HG03520 (cell line): Measurements from ENCODE around the gene CDX1.

ENCODE experiments used
- ATAC-seq: cut with Tn5 transposase; IDR thresholded peaks from one replicate; pipeline ENCODE4 v1.9.1; 2021; ENCODE audit warnings: mild to moderate bottlenecking, moderate library complexity; ENCODE audit not compliant: unreplicated experiment

The CDX1 gene

DNA sequence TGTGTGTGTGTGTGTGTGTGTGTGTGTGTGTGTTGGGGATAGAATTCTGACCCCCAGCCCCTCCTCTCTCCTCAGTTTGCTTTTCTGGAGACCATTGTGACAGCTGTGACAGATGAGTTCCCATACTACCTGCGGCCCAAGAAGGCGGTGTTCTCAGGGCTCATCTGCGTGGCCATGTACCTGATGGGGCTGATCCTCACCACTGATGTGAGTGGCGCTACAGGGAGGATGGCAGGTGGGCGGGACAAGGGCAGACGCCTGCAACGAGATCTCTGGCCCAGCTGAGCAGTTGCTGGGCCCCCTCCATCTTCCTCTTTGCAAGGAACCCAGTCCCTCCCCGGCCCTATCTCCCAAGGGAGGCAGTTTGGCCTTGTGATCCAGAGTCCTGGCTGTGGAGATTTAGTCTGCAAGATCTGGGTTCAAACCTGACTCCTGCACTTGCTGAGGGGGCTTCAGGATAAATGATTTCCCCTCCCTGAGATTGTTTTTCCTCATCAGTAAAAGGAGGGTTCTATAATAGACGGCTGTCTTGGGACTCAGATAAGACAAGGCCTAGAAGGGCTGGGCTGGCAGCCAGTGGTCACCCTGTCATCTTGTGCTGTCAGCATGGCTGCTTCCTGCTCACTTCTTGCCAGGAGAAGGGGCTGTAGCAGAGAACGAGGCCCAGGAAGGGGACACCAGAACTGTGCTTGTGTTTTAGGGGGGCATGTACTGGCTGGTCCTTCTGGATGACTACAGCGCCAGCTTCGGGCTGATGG, 37.4 kb downstream of the CDX1 start:
- ATAC-seq = no peak

DNA sequence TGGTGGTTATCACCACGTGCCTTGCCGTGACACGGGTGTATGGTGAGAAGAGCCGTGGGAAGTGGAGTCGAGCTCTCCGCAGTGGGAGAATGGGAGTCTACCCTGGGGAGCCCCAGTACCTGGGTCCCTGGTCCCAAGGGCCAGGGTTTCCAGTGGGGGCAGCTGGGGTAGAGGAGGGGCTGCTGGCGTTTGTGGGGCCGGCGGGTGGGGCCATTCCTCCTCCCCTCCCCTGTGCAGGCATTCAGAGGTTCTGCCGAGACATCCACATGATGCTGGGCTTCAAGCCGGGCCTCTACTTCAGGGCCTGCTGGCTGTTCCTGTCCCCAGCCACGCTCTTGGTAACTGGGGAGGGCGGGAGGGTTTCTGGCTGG, 38.0 kb downstream of the CDX1 start:
- no peak for ATAC-seq

DNA sequence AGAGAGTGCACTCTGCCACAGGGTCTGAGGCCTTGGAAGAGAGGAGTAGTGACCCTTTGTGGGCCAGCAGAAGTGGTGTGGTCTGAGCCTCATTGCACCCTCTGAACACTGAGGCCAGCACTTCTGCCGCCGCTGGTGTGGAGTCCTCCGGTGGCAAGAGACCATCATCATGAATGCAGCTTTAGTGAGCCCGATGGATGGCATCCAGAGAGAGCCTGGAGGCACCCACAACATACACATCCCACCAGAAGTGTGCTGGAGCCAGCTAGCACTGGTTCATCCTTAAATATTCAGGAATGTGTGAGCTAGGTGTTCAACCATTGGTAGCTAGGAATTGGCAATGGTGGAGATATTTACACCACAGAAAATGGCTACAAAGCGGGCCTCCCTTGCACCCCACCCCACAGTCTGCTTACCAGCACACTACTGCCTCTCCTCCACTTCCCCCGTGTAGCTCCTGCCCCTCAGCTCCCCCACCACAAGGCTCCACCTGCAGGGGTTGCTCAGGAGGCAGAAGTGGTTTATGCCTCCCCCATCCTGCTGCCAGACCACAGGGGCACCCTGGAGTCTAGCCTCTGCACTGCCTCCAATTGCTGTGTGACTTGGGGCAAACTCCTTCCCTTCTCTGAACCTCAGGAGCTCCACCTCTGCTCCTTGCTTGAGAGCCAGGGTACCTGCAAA, 39.7 kb downstream of the CDX1 start:
- ATAC-seq = no peak

- ATAC-seq = no peak
Observed at GRCh38 chr5:150206779-150207115, 40.2 kb downstream of the CDX1 start.

- no peak for ATAC-seq
Observed at GRCh38 chr5:150208187-150209098, 41.9 kb downstream of the CDX1 start.

DNA sequence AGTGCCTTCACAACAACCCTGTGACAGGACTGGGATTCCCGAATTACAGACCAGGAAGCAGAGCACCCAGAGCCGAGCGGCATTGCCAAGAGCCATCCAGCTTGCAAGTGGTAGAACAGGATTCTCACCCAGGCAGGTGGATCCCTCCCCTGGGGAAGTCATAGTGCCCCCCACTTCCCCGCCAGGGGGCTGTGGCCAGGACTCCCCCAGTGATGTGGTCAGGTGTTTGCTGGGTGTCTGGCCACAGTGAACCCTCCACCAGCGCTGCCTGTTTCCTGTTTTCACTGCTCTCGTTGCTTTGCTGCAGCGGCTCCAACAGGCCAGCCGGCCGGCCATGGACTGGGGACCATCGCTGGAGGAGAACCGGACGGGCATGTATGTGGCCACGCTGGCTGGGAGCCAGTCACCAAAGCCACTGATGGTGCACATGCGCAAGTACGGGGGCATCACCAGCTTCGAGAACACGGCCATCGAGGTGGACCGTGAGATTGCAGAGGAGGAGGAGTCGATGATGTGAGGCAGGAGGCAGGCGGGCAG, 42.6 kb downstream of the CDX1 start:
- no peak for ATAC-seq

GRCh38 chr5:150210644-150211043, 44.1 kb downstream of the CDX1 start:
- ATAC-seq = no peak

DNA sequence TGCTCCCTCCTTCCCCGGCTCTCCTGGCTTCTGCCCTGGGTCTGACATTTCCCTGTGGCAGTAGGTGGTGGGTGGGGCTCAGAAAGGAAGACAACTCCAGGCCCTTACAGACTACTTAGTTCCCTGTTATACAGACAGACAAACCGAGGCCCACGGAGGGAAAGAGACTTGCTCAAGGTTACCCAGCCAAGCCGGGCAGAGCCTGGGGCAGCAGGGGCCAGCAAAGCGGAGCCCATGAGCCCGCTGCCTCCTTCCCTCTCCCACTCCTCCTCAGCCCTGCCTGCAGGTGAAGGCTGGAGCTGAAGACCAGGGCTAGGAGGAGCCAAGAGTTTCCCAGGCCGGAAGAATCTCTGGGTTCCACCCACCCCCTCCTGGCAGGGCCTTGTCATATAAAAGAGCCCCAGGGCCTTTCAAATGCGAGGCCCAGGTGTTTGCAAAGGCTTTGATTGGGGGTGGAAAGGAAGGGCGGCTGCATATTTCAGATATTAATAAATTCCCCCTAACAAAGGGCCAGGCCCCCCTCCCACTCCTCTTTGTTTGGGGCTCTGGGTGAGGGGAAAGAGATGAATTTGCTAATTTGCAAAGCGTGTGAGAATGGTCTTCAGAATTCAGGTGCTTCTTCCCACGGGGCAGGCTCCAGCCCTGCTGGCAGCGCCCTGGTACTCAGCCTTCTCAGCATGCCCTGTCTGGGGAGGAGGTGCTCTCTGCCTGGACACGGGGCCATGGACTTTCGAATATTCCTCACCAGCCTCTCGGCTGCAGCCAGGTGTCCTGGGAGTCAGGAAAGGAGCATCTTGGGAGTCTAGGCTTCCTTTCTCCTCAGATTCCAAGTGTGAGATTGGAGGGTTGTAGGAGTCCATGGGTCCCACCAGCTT, 44.8 kb downstream of the CDX1 start:
- ATAC-seq = no peak

DNA sequence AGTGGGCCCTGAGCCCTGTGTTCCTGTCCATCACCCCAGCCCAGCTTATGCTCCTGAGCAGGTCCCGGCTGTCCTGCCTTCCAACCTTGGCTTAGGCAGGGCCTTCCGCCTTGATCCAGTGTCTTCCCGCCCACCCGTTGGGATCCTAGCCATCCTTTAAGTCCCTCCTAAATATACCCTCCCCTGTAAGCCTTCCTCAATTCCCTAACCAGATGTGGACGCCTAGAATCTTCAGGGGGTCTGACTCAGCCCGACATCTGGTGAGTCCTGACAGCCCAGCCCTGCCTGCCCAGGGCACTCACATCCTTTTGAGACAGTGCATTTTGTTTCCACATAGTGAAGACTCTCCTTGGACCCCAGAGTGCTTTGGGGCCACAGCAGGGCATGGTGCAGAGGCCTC, 47.0 kb downstream of the CDX1 start:
- no peak for ATAC-seq

DNA sequence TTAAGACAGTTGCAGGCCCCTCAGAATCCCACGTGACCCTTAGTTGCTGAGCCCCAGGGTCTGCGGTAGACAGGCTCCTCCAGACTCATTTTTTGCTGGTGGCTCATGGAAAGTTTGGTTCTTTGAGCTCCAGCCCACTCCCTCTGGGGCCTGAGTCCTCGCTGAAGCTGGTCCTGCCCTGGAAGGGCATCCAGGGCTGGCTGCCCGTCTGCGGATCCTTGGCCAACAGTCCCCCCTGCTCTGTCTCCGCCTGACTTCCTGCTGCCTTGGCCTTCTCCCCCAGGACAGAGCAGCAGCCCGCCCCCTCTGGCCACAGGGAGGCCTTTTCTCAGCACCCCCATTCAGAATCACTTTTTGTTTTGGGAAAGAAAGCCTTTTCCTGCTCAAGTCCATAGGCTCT, 47.7 kb downstream of the CDX1 start:
- ATAC-seq = no peak

GRCh38 chr5:150215979-150216944, 49.7 kb downstream of the CDX1 start:
- no peak for ATAC-seq

DNA sequence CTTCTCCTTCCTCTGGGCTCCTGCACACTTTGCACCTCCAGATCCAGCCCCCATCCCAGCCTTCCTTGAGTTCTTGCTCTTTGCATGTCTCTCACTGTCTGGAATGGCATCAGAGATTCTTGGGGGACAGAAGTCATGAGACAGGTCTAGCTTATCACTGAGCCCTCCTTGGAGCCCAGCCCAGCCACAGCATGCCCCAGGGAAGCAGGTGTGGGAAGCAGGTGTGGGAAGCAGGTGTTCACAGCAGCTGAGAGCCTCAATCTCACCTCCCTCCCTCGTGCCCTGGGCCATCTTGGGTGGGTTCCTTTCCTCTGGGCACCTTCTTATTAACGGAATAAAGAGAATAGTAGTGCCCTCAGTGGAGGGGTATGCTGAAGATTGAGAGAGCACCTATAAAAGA, 50.5 kb downstream of the CDX1 start:
- no peak for ATAC-seq

DNA sequence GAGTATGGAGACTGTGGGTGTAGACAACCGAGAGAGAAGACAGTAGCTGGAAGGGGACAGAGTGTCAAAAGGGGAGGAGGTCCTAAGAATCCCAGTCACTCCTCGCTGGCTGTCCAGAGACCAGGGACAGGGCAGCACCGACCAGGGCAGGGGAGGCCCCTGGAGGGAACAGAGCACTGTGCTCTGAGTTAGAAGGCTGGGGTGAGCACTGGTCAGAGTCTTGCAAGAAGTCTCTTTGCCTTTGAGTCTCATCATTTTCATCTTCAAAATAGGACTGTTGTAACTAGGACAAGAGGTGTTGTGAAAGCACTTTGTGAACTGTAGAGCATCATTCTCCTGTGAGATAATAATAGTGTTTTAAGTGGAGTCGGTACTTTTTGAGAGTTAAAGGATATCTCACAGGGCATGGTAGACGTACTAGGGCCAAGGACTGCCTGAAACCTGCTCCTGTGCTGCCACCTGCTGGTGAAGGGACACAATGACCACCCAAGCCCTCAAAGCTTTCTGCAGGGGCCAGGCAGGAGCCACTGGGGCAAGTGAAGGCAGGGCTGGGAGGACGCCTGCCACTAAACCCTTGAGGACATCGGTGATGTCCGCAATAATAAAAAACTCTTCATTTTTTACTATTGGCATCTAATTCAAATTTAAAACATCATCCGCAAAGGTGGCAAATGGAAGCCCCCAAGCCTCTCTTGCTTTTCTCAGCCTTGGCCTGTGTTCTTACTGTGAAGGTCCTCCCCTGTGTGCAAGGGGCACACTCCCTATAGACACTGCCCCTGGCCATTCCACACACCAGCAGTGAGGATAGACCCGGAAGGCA, 51.5 kb downstream of the CDX1 start:
- ATAC-seq = peak; percentile 71

DNA sequence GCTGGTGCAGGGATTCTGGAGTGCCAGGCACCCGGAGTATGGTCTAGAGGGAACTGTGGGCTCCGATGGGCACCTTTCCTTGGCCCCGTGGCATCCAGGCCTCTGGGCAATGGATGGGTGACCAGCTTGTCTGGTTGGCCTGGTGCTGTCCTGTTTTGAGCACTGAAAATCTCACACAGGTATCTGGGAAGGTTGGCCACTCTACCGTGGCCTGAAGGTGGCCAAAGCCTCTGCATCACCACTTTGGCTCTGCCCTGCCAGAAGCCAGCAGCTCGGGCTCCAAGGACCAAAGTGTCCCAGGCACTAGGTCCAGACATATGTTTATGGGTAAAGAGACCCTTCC, 52.1 kb downstream of the CDX1 start:
- ATAC-seq = no peak

DNA sequence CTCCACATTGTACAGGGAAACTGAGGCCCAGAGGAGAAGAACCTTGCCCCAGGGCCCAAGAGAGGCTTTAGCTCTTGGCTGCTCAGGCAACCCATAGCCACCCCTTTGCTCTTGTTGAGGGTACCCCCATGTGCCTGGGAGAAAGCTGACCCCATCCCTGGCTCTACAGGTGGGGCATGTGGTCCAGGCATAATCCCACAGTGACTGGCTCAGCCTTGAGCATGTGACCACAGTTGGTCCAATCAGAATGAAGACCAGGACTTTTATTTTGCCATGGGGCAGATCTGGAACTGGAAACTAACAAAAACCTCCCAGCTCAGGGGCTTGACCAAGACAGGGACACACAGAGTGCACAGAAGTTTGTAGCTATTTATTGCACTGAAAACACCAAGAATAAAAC, 52.6 kb downstream of the CDX1 start:
- ATAC-seq = no peak

DNA sequence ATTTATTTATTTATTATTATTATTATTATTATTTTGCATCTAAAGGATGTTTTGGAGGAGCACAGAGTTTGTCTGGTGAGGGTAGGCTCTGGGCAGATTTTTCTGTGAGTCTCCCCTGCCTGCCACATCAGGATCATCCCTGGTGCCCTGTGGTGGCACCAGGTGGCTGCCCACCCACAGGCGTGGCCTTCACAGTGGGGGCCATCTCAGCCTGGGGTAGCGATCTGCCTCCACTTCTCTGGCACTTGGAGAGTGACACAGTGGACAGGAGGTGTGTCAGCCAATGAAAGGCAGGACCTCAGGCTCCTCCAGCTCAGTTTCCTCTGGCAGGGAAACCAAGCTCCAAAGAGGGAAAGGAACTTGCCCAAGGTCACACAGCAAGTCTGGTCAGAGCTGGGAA, 53.3 kb downstream of the CDX1 start:
- ATAC-seq = no peak

- no peak for ATAC-seq
Observed at GRCh38 chr5:150221471-150221870, 54.9 kb downstream of the CDX1 start.

GRCh38 chr5:150222906-150223305, 56.3 kb downstream of the CDX1 start:
- ATAC-seq = no peak

DNA sequence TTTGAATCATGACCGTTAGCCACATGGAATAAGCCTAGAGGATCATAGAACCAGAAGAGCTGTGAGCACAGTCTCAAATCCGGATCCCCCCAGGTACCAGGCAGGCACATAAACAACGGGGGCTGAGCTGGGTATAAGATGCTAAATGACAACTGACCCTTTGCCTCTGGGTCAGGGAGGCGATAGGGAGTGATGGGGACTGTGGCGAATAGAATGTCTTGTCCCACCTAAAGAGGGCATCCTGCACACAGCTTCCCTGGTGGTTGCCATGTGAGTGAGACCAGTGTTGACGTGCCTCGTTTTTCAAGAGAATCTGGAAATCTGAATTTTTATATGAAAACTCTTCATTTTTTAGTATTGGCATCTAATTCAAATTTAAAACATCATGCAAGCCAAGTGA, 56.9 kb downstream of the CDX1 start:
- ATAC-seq = no peak
